HUES64 (cell line): Measurements from ENCODE around the gene RBMS3.

Experiments
- H3K27ac ChIP-seq: 2 replicates; pipeline ENCODE4 v1.7.0; 2013; ENCODE audit warnings: low read depth, low read length, inconsistent platforms
- H3K27me3 ChIP-seq: 2 replicates; pipeline ENCODE4 v1.6.1; 2013; ENCODE audit warnings: mild to moderate bottlenecking, low read length; ENCODE audit not compliant: insufficient read depth
- H3K36me3 ChIP-seq: 2 replicates; pipeline ENCODE4 v1.6.1; 2013; ENCODE audit warnings: mild to moderate bottlenecking, low read length; ENCODE audit not compliant: insufficient read depth
- H3K4me1 ChIP-seq: 2 replicates; pipeline ENCODE4 v1.6.1; 2013; ENCODE audit warnings: mild to moderate bottlenecking, low read length, moderate library complexity; ENCODE audit not compliant: insufficient read depth
- H3K4me3 ChIP-seq: 2 replicates; pipeline ENCODE4 v1.5.1; 2013; ENCODE audit warnings: mild to moderate bottlenecking, low read length, moderate library complexity
- H3K9ac ChIP-seq: 2 replicates; pipeline ENCODE4 v1.6.1; 2013; ENCODE audit warnings: mild to moderate bottlenecking, low read depth, low read length
- H3K9me3 ChIP-seq: 2 replicates; pipeline ENCODE4 v1.6.1; 2013; ENCODE audit warnings: low read depth, low read length; ENCODE audit not compliant: insufficient read depth
- WGBS: fragments of 150-250, 120-280 bp; methylation state at CpG from one replicate; pipeline ENCODE4 v1.1.7; 2013; ENCODE audit warnings: missing lambda C conversion rate; 5-methylcytosine and 5-hydroxymethylcytosine counted together

Gene RBMS3

DNA sequence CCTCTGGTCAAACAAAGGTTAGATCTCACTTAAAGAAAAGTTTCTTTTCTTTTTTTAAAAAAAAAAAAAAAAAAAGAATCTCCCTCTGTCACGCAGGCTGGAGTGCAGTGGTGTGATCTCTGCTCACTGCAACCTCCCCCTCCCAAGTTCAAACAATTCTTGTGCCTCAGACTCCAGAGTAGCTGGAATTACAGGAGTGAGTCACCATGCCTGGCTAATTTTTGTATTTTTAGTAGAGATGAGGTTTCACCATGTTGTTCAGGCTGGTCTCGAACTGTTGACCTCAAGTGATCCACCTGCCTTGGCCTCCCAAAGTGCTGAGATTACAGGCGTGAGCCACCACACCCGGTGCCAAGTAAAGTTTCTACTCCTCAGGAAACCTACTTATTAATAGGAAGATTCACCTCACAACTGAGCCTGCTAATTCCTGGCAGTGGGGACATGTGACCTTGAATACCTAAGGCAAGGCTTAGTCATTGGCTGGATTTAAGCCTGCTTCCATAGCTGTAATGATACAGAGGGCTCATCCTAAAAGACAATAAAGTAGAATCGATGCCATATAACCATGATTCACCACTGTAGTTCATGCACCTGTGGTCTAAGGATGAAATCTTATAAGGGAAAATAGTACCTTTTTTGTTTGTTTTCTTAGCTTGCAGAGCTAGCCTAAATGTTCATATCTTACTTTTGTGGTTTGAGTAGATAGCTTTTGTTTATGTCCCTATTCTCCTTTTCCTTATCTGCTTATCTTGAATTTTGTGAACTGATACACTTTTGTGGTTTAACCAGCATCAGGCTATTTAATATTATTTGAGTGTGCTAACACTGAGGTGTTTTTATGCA lies 24.8 kb upstream of the RBMS3 start:
- Histone ChIP-seq H3K27me3 (no peaks in the 10 kb centered on the region), H3K36me3 (no peaks in the 10 kb centered on the region), H3K4me1 (no peaks in the 10 kb centered on the region), H3K9ac (no peak overlapping the region), H3K9me3 (no peaks in the 10 kb centered on the region), H3K27ac (no peak overlapping the region), H3K4me3 (no peak overlapping the region)
- WGBS: 95% methylated on average over 4 of the region's 5 CpGs

- WGBS: 90% methylated on average over 3 of the region's 3 CpGs
Observed at GRCh38 chr3:29258161-29258560, 22.7 kb upstream of the RBMS3 start.

GRCh38 chr3:29261119-29261518 lies 19.8 kb upstream of the RBMS3 start:
- Histone ChIP-seq H3K4me3 (no peak overlapping the region), H3K27me3 (no peaks in the 10 kb centered on the region), H3K9ac (no peak overlapping the region), H3K4me1 (no peaks in the 10 kb centered on the region), H3K36me3 (no peaks in the 10 kb centered on the region), H3K27ac (no peak overlapping the region), H3K9me3 (no peaks in the 10 kb centered on the region)
- 93% methylated on average over 2 of the region's 2 CpGs for whole genome bisulfite sequencing

More at GRCh38 chr3:29258161-29258560, 22.7 kb upstream of the RBMS3 start:
- Histone ChIP-seq H3K9me3 (no peaks in the 10 kb centered on the region), H3K4me3 (no peak overlapping the region), H3K36me3 (no peaks in the 10 kb centered on the region), H3K9ac (no peak overlapping the region), H3K4me1 (no peaks in the 10 kb centered on the region), H3K27ac (no peak overlapping the region), H3K27me3 (no peaks in the 10 kb centered on the region)

DNA sequence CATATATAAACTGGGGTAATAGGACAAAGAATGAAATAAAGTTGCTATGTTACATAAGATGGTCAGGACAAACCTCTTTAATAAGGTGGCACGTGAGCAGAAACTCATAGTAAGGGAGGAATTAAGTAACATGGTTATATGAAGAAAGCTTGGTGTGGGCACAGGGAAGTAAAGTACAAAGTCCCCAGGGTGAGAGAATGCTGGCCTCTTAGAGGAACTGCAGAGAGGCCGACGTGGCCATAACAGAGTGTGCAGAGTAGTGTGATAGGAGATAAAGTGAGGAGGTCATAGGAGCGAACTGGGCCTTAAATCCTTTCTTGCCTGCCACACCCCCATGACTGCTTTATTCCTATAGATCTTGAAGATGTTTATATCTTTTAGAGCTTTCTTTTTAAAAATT lies 17.4 kb upstream of the RBMS3 start:
- no peak overlapping the region for H3K9ac ChIP-seq
- H3K4me3 ChIP-seq: no peak overlapping the region
- 93% methylated on average over 3 of the region's 4 CpGs for WGBS
- no peaks in the 10 kb centered on the region for H3K36me3 ChIP-seq
- H3K9me3 ChIP-seq: no peaks in the 10 kb centered on the region
- no peak overlapping the region for H3K27ac ChIP-seq
- no peaks in the 10 kb centered on the region for H3K27me3 ChIP-seq
- H3K4me1 ChIP-seq: no peaks in the 10 kb centered on the region

DNA sequence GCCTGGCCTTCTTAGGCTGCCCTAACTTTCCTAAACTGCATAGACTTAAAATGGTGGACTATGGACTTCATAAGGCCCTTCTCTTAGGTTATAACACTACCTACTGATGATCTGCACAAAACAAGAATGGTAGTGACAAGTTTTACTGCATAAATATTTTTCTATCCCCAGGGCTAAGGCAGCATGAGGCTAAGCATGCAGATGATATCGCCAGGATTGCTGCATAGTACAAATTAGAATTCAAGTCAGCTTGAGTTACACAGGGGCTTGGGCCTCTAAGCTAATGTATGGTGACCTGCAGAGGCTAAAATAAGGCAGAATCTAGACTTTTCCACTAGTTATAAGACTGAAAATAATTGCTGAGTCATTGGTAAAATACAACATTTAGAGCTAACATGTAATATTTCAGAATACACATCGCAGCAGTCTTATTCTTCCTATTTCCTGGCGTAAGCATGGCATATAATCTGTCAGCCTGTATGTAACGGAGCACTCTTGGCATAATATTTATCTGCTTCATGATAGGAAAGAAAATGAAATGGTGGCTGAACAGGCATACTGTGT lies 15.3 kb upstream of the RBMS3 start:
- Histone ChIP-seq H3K27me3 (no peaks in the 10 kb centered on the region), H3K4me1 (no peaks in the 10 kb centered on the region), H3K4me3 (no peak overlapping the region), H3K36me3 (no peaks in the 10 kb centered on the region), H3K27ac (no peak overlapping the region), H3K9ac (no peak overlapping the region), H3K9me3 (no peaks in the 10 kb centered on the region)
- WGBS: 96% methylated on average over 4 of the region's 4 CpGs

DNA sequence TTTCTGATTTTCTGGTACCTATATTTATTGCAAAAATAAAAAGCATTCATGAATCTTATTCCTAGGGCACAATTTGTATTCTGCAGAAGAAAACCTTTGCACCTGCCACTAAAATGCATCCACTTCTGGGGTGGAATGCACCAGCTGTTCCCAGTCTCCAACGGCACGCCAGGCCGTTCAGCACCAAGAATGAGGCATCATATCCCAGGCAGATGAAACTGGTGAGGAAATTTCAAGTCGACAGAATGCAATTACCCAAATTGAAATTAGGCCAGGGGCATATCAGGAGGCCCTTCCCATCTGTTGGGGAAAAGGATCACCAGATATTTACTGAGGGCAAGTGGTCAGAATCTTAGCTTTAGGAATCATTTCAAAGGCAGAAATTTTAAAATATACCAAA lies 13.6 kb upstream of the RBMS3 start:
- H3K4me1 ChIP-seq: no peaks in the 10 kb centered on the region
- H3K27me3 ChIP-seq: no peaks in the 10 kb centered on the region
- no peak overlapping the region for H3K27ac ChIP-seq
- H3K4me3 ChIP-seq: no peak overlapping the region
- no peaks in the 10 kb centered on the region for H3K9me3 ChIP-seq
- no peak overlapping the region for H3K9ac ChIP-seq
- no peaks in the 10 kb centered on the region for H3K36me3 ChIP-seq
- WGBS: 88% methylated on average over 4 of the region's 4 CpGs

DNA sequence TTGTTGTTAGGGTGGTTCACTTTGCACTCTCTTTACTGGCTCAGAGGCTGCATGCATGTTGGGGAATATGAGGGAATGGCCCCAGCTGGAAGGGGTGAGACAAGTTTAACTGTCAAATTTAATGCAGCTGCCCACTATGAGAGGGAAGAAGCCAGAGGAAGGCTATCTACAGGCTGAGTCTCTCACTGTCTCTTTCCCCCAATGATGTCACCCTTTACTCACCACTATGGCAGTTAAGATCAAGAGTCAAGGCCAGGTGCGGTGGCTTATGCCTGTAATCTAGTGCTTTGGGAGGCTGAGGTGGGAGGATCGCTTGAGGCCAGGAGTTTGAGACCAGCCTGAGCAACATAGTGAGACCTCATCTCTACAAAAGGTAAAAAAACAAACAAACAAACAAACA lies 12.2 kb upstream of the RBMS3 start:
- WGBS: 100% methylated on average over 2 of the region's 2 CpGs
- no peak overlapping the region for H3K27ac ChIP-seq

DNA sequence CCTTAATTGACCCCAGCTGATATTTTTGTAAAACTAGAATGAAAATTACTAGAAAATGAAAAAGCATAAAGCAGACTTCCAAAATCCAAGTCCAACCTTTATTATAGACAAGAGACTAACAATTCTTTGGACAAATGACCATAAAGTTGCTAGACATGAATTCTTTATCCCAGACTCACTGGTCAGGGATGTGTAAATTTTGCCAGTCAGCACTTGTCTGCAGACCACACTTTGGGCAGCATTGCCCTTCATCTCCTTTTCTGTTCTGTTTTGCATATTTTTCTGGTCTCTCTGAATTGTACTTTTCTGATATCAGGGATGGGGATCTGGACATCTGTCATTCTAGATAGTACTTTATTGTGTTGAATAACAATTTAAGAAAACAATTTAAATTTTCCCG lies 10.1 kb upstream of the RBMS3 start:
- H3K27ac ChIP-seq: no peak overlapping the region
- H3K4me1 ChIP-seq: no peaks in the 10 kb centered on the region
- no peaks in the 10 kb centered on the region for H3K36me3 ChIP-seq
- no peaks in the 10 kb centered on the region for H3K27me3 ChIP-seq
- H3K9ac ChIP-seq: no peak overlapping the region
- no peaks in the 10 kb centered on the region for H3K9me3 ChIP-seq
- no peak overlapping the region for H3K4me3 ChIP-seq
- WGBS: 86% methylated on average over 1 of the region's 1 CpG

More for the DNA sequence above, 12.2 kb upstream of the RBMS3 start:
- H3K27me3 ChIP-seq: no peaks in the 10 kb centered on the region
- no peak overlapping the region for H3K4me3 ChIP-seq
- H3K36me3 ChIP-seq: no peaks in the 10 kb centered on the region
- H3K4me1 ChIP-seq: no peaks in the 10 kb centered on the region
- no peaks in the 10 kb centered on the region for H3K9me3 ChIP-seq
- H3K9ac ChIP-seq: no peak overlapping the region

DNA sequence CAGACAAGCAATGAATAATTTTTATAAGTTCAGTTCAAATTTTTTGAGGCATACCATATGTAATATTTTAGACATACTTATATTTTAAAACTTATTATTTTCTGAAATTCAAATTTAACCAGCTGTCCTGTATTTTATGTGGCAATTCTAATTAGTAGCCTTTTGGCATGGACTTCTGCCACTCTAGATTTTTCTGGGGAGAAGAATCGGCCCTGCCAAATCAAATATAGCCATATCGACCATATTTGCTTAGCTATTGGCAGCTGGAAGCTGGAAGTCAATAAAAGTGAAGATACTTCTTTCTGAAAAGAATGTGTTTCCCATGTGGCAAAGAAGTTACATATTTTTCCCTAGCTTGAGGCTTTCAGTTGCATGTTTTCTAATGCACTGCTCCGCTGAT lies 9.4 kb upstream of the RBMS3 start:
- H3K4me3 ChIP-seq: no peak overlapping the region
- no peaks in the 10 kb centered on the region for H3K9me3 ChIP-seq
- 100% methylated on average over 3 of the region's 3 CpGs for WGBS
- no peaks in the 10 kb centered on the region for H3K27me3 ChIP-seq
- no peak overlapping the region for H3K9ac ChIP-seq
- no peak overlapping the region for H3K27ac ChIP-seq
- H3K36me3 ChIP-seq: no peaks in the 10 kb centered on the region
- H3K4me1 ChIP-seq: no peaks in the 10 kb centered on the region

- H3K4me1 ChIP-seq: peaks cover 6% of the 10 kb centered on the region
- no peak overlapping the region for H3K9ac ChIP-seq
- no peak overlapping the region for H3K27ac ChIP-seq
- H3K4me3 ChIP-seq: no peak overlapping the region
- no peaks in the 10 kb centered on the region for H3K9me3 ChIP-seq
- no peaks in the 10 kb centered on the region for H3K36me3 ChIP-seq
- WGBS: 90% methylated on average over 1 of the region's 3 CpGs
- no peaks in the 10 kb centered on the region for H3K27me3 ChIP-seq
Observed at GRCh38 chr3:29274667-29275066, 6.2 kb upstream of the RBMS3 start.

GRCh38 chr3:29275309-29275708 lies 5.6 kb upstream of the RBMS3 start:
- no peaks in the 10 kb centered on the region for H3K9me3 ChIP-seq

More at GRCh38 chr3:29275309-29275708, 5.6 kb upstream of the RBMS3 start:
- Histone ChIP-seq H3K27ac (no peak overlapping the region), H3K4me3 (no peak overlapping the region), H3K36me3 (no peaks in the 10 kb centered on the region), H3K9ac (no peak overlapping the region), H3K4me1 (peaks cover 13% of the 10 kb centered on the region), H3K27me3 (no peaks in the 10 kb centered on the region)
- WGBS: 91% methylated on average over 3 of the region's 3 CpGs
